DMS114 treated with DMSO at 0.1 percent for 48 hours (cell line): Measurements from ENCODE around the gene ZDHHC13.

ENCODE experiments used
- DNase-seq: peaks from one replicate; lab custom pipeline; 2025; ENCODE audit not compliant: unreplicated experiment; lab: John Stamatoyannopoulos, UW

The ZDHHC13 gene, protein sequence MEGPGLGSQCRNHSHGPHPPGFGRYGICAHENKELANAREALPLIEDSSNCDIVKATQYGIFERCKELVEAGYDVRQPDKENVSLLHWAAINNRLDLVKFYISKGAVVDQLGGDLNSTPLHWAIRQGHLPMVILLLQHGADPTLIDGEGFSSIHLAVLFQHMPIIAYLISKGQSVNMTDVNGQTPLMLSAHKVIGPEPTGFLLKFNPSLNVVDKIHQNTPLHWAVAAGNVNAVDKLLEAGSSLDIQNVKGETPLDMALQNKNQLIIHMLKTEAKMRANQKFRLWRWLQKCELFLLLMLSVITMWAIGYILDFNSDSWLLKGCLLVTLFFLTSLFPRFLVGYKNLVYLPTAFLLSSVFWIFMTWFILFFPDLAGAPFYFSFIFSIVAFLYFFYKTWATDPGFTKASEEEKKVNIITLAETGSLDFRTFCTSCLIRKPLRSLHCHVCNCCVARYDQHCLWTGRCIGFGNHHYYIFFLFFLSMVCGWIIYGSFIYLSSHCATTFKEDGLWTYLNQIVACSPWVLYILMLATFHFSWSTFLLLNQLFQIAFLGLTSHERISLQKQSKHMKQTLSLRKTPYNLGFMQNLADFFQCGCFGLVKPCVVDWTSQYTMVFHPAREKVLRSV

DNA sequence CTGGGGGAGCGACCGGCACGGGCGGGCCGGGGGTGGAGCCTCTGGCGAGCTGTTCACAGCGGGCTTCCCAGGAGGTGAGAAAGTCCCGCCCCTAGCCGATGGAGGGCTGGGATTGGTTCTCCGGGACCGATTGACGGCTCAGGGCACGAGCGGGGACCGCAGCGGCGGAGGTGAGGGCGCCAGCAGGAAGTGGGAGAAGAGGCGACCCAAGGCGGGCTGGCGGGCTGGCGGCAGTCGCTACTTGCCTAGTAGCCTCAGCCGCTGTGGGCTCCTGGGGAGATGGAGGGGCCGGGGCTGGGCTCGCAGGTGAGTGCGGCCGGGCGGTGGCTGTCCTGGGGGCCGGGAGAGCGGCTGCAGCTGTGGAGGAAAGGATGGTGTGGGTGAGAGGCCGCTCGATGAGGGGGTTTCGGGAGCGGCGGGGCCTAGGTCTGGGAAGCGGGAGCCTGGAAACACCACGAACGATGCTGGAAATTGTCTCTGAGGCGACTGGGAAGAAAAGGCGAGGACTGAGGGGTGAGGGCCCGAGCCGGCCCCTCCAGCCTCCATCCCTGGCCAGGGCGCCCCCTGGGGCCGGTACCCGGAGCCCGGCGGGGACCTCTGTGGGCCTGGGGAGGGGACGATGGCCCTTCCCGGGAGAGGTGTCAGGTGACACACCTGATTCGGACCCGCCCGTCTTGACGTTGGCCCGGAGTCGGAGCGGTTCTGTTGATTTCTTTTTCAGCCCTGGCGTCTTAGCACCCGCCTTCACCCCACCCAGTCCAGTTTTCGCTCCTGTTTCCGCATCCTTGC, at the start of gene ZDHHC13:
ZDHHC13 (plus strand) TSS at position 198 of the 789 bp plus-strand sequence; CDS start at position 280, 82 bp downstream.
- peak; percentile 69 for DNase-seq

DNA sequence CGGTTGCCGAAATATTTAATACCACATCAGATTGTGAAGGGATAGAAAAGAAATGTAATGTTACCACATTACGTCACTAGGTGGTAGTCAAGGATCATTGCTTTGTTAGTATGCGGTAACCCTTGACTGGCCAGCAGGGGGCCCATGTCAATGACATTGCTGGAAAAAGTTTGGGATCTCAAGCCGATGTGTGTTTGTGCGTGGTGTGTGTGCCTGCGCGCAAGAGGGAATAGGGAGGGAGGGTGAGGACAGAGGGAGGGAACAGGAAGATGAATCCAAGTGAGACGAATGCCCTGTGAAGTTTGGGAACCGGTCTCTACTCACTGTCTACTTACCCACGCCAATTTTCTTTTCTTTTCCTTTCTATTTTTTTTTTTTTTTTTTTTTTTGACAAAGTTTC, 45.7 kb upstream of the ZDHHC13 start:
- DNase-seq: peak; percentile 82

DNA sequence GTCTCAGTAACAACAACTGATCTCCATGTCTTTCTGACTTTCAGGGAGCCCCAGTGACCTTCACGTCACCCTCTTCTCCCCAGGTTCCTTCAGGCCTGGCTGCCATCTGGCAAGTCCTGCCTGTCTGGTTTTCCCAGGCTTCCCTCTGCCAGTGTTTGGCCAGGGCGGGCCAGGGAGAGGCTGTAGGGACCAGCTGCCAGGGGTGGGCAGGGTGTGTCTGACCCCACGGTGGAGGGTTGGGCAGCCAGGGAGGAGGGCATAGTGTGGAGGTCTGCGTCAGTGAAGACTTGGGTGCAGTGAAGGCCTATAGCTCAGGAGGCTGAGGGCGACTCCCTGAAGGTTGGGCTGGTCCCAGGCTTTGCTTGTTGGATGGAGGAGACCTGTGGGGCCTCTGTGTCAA, 44.5 kb upstream of the ZDHHC13 start:
- DNase-seq: no peak

DNA sequence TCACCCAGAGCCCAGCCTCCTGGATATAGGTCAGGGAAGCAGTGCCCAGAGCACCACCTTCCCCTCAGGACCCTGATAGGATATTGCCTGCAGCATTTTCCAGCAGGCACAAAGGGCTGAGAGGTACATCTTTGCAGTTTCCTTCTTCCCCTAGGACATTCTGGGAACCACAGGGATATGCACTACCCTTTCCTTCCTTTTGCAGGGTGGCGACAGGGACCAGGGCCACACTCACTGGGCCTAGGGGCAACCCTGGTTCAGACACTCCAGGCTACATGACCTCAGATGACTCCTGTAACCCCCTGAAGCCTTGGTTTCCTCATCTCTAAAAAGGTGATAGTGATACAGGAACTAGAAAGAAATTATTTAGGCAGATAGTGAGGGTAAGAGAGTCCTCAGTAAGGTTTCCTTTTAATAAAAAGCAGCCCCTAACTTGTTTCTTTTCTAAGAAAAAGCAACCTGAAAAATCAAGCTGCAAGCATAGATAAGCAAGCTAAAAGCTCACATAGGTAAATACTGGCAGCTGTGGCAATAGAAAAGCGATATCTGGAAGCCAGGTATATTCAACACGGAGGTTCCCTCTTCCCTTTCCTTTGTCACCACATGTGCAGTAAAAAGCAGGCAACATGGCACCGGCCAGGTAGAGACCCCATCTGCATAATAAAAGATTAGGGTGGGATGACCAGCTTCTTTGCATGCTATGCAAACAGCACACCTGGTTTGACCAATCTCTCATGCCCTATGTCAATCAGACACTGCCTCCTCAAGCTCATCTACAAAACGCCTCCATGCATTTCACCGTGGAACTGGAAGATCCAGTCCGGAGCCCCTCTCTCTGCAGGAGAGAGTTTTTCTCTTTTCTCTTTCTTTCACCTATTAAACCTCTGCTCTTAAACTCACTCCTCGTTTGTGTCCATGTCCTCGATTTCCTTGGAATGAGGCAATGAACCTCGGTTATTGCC, 43.2 kb upstream of the ZDHHC13 start:
- no peak for DNase-seq

DNA sequence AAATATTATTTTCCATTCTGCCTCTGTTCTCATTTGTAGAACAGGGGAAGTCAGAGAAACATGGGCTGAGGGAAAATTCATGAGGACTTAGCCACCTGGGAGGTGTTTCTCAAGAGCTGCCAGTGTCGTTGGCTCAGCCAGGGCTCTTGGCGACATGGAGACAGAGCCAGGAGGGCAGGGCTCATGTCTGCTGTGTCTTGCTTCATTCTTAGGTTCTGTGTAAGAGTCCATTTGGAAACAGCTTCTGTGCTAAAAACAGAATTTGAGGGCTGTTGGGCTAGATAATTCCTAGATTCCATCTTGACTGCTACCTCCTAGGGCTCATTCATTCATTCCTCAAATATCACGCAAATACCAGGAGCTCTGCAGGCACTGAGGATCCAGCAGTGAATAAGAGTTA, 41.3 kb upstream of the ZDHHC13 start:
- DNase-seq: no peak

DNA sequence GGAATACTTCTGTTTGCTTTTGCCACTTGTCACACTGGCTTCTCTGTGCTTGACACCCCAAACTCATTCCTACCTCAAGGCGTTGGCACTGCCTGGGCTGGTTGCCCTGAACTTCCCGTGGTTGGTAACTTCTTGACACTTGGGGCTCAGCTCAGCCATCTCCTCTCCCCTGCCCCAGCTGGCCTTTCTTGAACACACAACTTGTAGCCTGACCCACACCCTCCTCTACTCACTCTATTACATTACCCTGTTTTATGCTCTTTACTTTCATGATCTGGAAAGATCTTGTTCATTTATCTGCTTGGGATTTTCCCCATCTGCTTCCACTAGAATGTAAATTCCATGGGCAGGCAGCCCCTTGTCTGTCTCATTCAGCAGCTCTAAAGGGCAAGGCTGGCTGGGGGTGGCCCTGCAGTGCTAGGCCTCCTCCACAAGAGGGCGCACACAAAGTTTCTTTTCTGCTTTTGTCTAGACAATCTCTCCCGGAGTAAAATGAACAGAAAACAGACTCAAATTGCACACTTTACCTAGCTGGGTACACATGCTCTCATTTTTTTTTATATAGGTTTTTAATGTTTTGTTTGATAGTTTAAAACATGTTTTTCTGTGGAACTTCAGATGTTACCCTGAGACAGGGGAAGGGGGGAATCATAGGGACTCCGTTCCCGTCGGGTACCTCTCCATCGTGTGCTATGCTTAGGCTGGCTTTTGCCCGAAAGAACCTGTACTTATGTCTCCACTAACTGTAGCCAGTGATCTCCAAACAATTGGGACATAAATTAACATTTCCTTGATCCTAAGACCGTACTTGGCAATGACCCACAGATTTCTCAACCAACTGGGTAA, 40.0 kb upstream of the ZDHHC13 start:
- peak; percentile 14 for DNase-seq

DNA sequence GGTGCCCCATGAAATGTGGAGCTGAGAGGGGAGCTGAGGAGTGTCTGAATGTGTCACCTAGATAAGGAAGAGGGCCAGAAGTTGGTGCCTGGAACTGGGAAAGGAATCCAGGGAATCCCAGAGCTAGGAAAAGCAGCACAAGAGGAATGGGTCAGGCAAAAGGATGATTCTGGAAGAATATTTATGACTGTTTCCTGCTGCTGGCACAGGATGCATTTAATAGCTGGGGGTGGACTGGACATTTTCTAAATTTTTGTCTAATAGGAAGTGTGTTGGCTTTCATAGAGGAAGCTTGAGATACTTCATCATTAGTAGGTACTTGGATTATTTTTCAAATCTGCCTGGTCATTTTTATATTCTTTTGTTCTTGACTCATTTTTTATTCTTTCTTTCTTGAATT, 39.0 kb upstream of the ZDHHC13 start:
- no peak for DNase-seq

DNA sequence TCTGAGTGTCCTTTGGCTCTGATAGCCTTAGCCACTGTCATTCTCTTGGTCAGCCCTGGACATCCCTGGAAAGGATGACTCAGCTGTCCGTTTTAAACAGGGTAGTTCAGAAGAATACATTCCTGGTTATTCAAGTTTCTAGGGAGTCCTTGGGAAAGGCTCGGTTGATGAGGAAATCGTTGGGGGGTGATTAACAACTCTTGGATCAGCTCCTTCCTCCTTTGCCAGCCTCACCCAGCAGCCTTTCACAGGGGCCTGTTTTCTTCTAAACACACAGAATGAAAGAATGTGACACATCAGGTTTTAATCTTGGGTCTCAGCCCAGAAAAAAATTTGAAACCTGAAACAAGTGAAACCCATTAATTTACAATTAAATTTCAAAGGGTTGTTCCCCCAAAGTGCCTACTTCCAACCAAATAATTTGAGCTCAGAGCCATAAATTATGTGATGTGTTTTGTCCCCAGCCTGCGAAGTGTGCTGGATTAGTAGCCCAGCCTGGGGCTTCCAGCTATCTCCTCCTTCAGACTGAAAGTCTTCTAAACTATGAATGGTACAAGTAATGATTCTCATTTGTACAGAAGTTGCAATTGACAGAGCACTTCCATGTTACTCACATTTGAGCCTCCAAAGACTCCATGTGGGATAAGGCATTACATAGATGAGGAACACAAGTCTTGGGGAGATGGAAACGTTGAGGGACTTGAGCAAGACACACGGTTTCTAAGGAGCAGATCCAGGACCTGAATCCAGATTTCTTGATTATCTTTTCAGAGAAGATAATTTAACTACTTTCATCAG, 37.1 kb upstream of the ZDHHC13 start:
- DNase-seq: no peak

DNA sequence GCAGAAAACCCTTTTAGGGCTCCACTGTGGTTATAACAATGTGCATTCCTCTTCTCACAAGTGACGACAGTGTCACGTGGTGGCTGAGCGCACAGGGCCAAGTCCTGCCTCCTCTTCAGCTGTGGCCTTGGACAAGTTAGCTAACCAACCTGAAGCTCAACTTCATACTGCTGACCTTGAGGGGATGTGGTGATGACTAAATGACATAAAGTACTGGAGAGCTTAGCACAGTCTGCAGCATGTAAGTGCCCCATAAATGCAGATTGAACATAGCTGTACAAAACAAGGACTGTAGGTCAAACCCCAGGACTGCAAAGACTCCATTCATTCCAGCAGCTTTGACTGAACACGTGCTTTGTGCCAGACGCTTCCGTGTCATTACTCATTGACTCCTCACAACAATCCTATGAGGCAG, 36.4 kb upstream of the ZDHHC13 start:
- no peak for DNase-seq

DNA sequence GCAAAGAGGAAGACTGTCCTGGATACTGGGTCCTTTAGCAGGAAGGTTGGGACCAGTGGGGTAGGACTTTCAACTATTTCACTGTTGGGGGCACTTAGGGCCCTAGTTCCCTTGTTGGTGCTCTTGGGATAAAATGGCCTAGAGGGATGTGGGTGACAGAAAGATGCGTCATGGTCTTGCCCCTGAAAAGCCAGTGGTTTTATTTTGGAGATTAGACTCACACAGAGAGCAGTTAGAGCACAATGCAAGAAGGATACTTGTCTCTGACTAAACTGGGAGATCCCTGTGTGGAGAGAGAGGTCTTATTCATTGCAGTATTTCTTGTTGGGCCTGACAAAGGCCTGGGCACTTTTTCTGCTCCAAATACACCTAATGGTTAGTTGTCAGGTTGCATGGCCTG, 33.8 kb upstream of the ZDHHC13 start:
- DNase-seq: no peak

DNA sequence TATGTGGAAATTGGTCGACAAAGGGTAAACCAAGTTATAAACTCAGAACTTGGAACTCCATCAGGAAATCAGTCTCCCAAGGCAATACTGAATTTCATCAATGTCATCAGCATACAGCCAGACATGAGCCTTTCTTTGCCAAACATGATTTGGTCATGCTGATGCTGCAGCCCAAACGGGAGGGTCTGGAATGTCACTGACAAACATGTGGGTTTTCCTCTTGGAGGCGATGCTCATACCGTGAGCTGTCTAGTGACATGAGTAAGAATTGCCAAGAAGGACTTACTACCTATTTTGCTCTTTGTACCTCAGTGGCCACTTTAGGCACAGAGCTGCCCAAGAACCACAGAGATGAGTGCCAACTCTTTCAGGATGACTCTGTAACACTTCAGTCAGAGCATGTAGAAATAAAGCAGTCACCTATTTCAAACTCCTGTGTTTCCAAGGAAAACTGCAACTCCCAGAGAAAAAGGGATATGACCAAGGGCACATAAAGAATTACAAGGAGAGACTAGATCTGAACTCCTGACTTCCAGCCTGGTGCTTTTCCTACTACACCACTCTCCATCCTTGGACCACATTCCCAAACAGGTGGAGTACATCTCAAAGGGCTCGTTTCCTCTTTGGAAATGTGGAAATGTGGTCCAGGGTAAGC, 32.2 kb upstream of the ZDHHC13 start:
- DNase-seq: no peak

DNA sequence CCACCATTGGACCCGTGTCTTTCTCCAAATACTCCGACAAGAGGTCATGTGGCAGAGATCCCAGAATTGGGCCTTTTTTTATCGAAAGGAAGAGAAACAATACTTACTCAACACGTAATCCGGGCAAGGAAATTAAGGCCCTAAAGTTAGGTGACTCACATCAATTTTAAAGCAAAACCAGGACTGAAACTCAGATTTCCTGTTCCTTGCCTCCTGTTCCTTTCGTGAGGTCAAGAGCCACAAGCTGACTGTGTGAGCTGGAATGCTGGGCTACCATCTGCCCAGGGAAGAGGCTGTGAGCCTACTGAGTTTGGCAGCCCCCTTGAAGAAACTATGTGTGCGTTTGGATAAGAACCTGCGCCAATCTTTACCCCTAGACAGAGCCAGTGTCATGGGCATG, 29.3 kb upstream of the ZDHHC13 start:
- no peak for DNase-seq

DNA sequence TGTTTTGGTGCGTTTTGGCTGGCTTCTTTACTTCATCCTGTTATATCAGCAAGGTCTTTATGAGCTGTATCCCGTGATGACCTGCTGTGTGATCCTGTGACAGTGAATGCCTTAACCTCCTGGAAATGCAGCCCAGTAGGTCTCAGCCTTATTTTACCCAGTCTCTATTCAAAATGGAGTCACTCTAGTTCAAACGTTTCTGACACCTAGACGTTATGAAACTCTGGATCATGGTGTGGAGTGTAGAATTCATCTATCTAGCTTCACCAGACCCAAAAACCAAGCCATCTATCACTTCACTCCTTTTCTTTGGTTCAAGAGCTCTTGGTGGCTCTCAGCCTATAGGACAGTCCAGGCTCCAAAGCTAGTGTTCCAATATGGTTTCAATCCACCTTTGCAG, 28.2 kb upstream of the ZDHHC13 start:
- DNase-seq: no peak

DNA sequence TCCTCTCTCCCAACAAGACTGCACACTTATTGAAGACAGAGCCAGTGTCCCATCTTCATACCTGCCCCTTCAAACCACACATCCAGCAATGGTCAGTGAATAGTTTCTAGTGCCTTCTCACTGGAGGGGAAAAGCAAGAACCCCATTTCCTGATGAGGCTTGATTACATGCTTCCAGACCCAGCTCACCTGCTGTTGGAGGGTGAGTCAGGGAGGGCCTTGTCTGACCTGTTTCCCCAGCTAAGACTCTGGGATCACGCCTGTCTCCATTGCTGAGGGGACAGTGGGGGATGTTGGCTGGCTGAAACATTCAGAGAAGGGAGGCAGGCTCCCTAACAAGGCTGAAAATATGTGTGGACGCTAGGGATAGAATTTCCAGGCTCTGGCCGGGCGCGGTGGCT, 27.5 kb upstream of the ZDHHC13 start:
- no peak for DNase-seq

DNA sequence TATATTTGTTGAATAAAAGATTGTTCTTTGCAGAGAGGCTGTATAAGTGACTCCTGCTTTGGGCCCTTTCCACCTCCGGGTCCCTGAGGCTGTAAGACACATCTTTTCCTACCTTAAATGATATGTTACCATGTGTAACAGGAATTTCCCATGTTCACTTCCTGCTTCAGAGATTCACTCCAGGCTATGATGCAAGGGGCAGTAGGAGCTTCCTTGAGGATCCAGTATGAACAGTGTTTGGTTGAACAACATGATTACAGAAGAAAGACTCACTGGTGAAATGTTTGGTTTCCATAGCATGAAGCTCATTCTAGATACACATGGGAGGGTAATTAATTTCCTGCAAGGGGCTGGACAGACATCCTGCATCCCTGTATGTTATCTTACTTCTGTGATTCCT, 25.6 kb upstream of the ZDHHC13 start:
- DNase-seq: no peak

DNA sequence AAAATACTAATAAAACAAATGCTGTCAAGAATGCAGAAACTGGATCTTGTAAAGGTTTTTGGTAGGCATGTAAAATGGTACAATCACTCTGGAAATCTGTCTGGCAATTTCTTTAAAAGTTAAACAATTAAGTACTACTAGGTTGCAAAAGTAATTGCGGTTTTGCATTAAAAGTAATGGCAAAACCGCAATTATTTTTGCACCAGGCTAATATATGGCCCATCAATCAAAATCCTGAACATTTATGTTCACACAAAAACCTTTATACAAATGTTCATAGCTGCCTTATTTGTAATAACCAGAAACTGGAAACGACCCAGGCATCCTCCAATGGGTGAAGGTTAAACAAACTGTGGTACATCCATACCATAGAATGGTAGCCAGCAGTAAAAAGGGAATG, 24.6 kb upstream of the ZDHHC13 start:
- DNase-seq: no peak

DNA sequence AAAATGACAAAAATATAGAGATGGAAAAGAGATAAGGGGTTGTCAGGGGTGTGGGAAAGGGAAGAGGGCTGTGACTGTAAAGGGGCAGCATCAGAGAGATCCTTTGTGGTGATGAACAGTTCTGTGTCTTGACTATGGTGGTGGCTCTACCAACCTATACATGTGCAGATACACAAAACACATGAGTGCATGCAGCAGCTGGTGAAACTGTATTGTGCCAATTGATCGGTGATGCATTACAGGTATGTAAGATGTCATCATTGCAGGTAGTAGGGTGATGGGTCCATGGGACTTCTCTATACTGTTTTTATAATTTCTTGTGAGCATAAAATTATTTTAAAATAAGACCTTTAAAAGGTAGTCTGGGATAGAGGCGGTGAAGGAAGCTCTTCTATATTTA, 24.1 kb upstream of the ZDHHC13 start:
- DNase-seq: no peak

DNA sequence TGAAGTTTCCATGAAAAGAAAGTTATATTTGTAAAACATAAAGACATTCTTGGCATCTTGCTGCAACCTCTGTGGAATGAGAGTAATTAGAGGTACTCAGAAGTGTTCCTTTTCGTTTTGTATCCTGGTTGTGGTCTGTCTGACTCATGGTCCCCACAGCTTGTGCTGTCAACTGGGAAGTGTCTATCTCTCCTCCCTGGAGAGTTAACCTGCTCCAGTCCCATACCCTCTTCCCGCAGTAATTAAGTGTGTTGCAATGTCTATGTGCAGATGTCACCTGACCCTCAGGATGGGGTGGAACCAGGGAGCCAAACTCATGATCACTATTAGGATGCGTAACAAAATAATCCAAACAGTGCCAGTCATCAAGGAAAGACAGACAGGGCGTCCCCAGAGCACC, 23.0 kb upstream of the ZDHHC13 start:
- no peak for DNase-seq

DNA sequence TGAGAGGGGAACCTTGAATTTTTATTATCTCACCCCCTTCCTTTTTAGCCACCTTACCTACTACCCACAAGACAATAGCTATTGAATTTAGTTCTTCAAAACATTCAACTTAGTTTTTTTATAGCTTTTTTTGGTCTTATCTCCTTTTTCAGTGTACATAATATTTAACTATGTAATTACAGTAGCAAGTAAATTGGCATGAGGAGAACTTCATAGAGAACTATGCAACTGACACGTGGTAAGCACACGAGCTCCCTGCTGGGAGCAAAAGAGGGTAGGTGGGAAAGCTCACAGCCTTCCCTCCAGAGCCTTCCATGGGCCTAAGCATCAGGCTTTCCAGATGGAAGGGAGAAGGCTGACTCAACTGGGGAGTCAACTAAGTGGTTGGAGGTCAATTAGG, 22.1 kb upstream of the ZDHHC13 start:
- DNase-seq: no peak
